HG03520 (cell line): ENCODE data around the gene CHKB.

Experiments used
- ATAC-seq: cut with Tn5 transposase; IDR thresholded peaks from one replicate; pipeline ENCODE4 v1.9.1; 2021; ENCODE audit warnings: mild to moderate bottlenecking, moderate library complexity; ENCODE audit not compliant: unreplicated experiment

The CHKB gene

DNA sequence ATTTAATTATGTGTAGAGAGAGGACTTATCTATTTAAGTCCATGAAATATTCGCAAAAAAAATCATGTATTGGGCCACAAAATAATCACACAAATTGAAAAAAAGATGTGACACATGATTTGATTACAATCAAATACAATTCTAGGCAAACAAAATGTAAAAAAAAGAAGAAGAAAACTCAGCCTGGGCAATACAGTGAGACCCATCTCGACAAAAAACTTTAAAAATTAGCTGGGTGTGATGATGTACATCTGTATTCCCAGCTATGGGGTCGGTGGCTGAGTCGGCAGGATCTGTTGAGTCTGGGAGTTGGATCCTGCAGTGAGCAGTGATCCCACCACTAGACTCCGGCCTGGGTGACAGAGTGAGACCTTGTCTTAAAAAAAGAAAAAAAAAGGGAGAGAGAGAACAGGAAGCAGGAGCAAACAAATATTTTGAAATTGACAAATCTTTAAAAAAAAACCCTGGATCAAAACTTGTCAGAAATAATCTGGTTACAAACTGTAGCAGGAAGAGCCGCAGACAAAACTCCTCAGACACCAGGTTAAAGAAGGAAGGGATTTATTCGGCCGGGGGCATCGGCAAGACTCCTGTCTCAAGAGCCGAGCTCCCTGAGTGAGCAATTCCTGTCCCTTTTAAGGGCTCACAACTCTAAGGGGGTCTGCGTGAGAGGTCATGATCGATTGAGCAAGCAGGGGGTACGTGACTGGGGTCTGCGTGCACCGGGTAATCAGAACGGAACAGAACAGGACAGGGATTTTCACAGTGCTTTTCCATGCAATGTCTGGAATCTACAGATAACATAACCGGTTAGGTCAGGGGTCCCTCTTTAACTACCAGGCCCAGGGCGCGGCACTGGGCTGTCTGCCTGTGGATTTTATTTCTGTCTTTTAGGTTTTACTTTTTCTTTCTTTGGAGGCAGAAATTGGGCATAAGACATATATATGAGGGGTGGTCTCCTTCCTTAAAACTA, 49.5 kb downstream of the CHKB start:
- ATAC-seq = no peak

DNA sequence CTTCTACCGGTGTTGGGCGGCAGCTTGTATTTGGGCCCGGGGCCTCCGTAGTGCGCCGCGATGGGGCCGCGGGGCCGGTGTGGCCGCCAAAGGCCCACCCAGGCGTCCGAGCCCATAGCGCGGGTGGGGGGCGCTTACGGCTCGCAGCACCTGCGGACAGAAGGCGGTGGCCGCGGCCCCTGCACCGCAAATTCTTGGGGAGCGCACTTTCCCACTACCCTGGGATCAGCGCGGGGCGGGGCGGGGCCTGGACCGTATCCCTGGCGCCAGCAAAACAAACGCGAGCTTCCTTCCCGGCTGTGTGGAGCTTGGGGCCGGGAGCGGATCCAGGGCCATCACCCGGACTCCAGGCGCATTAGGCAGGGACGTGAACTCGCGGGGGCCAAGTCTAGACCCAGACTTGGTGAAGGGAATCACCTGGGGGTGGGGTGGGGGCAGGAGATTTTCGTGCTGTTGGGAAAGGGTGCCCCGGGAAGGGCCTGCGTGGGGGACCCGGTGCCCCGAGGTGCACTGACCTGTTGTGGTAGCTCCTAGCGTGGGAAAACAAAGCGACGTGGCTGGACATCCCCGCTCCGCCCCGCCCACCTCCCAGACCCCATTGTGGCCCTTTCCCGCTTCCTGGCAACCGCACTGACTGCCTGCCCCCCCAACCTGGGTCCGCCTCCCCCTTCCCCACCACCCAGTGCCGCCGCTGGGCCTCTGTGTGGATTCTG, 50.5 kb downstream of the CHKB start:
- no peak for ATAC-seq

DNA sequence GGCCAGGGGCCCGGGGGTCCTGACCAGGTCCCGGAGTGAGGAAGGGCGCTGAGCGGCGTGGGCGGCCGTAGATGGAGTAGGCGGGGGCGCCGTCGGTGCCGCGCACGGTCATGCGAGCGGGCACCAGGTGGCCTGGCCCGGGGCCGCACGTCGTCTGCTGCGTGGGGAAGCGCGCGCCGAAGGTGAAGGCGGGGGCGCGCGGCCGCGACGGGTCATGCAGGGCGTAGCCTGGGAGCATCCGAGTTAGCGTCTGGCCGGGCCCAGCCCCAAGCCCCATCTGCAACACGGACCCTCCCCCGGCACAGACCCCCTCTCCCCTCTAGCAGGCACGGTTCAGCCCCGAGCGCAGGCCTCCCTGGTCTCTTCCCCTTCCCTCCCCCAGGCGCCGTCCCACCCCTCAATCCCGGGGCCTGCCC, 51.1 kb downstream of the CHKB start:
- ATAC-seq = no peak

DNA sequence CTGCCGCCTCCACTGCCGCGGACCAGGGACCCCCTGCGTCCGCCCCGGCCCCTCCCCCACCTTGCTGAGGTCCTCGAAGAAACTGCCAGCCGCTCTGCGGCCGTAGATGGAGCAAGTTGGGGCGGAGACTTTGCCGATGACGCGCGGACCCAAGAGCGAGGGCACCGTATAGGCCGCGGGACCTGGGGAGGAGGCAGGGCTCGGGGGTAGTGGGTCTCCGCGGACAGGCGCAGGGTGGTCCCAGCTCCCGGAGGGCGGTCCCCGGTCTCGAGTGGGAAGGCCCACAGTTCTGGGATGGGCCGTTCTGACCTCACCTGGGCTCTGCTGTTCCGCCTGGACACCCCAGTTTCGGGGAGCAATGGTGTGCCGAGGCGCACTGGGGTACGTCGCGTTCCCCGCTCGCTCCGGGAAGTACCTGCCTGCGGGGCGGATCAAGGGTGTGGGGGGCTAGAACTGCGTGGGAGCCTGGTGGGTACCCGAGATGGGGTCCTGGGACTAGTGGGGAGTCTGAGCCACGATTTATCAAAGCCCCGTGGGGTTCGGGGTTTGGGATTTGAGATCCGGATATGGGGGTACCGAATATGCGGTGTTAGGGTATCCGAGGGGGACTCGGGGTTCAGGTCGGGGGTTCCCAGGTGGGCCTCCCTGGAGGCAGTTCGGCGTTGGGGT, 51.6 kb downstream of the CHKB start:
- no peak for ATAC-seq

DNA sequence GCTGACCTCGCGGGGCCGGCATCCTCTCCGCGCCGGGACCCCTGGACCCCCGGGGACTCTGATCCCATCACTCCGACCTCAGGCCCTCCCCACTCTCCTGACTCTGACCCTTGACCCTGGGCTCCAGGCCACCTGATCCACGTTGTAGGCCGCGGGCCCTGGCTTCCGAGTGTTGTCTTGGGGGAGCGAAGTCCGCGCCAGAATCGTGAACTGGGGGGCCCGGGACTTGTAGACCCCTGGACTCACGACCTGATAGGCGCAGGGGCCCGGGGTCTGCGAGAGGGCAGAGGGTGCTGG, 52.1 kb downstream of the CHKB start:
- no peak for ATAC-seq

DNA sequence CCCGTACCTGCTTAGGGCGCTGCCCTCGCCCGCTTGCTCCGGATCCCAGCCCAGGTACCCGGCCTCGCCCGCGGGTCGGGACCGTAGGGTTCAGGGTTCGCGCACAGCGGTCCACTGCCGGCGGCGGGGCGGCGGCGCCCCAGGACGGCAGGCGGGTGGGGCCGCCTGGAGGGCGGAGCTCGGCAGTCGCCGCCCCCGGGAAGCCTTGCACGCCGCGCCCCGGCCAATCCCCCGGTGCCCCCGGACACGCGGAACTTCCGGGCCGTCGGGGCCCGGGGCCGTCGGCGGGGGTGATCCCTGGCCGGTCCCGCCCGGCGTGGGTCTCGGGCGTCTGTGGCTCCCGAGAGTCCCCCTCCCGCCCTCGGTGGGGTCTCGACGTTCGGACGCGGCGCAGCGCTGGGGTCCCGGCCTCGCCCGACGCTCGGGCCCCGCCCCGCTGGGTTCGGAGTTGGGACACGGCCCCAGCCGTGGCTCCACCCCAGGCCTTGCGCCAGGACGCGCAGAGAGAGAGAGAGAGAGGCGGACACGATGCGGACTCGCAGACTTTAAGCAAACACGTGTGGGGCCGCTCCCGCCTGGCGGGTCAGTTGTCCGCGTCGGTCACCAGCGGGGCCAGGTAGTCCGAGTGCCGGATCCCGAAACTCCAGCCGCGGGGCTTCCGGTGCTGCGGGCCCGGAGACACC, 52.6 kb downstream of the CHKB start, which contains the start of gene TYMP:
Gene TYMP, minus strand, starts transcription at position 116 of the 683 bp plus-strand sequence. CDS start 303 bp downstream, outside the sequence.
- no peak for ATAC-seq

DNA sequence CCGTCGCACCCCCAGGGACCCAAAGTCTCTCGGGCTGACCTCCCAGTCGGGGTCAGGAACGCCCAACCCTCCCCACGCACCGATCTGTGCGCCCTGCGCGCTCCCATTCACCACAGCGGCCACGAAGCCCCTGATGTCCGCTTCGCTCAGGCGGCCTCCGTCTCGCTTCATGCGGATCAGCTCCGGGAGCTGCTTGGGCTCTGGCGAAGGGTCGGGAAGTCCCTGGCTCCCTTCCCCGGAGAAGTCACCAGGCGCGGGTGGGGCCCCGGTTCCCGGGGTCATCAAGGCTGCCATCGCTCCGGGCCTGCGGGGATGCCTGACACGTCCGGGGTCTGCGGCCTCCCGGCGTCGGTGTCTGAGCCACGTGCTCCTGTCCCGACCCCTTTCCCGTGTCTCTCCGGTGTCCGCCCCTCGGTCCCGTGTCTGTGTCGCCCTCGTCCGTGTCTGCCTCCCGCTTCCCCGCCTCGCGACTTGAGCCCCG, 53.2 kb downstream of the CHKB start:
- no peak for ATAC-seq
